Suppressor macrophage treated with lipopolysaccharide for 1 hour (primary cell): ENCODE measurements around the gene MLLT6.

Experiments used
- DNase-seq, 3 donors: peaks; one replicate each; pipeline ENCODE4 v3.0.0-alpha.2; 2020 to 2022

The MLLT6 gene

GRCh38 chr17:38745545-38745944 lies 40.5 kb downstream of the MLLT6 start:
- DNase-seq = no peak

GRCh38 chr17:38746004-38746848 lies 41.2 kb downstream of the MLLT6 start:
- DNase-seq = no peak

GRCh38 chr17:38746849-38747462 lies 41.9 kb downstream of the MLLT6 start:
- DNase-seq = peak in 1 of 3 donors; percentile 33

GRCh38 chr17:38747463-38748148 lies 42.5 kb downstream of the MLLT6 start:
- no peak for DNase-seq

- DNase-seq = peak in 1 of 3 donors; percentile 34
These were observed 43.2 kb downstream of the MLLT6 start, which contains the start of gene PCGF2 for GRCh38 chr17:38748149-38748891. Gene PCGF2 (minus strand): TSS chr17:38748336. CDS start chr17:38740402, 7,934 bp downstream.

GRCh38 chr17:38748892-38749222 lies 43.8 kb downstream of the MLLT6 start:
- DNase-seq = no peak

- peak; percentile 53 to 74 (median 59) for DNase-seq
These were observed 44.4 kb downstream of the MLLT6 start for GRCh38 chr17:38749223-38750043.

- no peak for DNase-seq
These were observed 44.9 kb downstream of the MLLT6 start for GRCh38 chr17:38750044-38750311.

- DNase-seq = no peak
These were observed 45.4 kb downstream of the MLLT6 start for GRCh38 chr17:38750312-38751121.

- no peak for DNase-seq
These were observed 46.2 kb downstream of the MLLT6 start for GRCh38 chr17:38751144-38751807.

- peak; percentile 85 to 91 (median 86) for DNase-seq
These were observed 46.8 kb downstream of the MLLT6 start for GRCh38 chr17:38751808-38752307.

- DNase-seq = peak; percentile 99 to 100 (median 100)
These were observed 47.4 kb downstream of the MLLT6 start, which contains the start of gene PSMB3 for GRCh38 chr17:38752308-38753070. Gene PSMB3 (plus strand): TSS chr17:38752741. CDS start chr17:38752827, 86 bp downstream.

GRCh38 chr17:38753071-38753506 lies 48.0 kb downstream of the MLLT6 start:
- no peak for DNase-seq

GRCh38 chr17:38761612-38762011 lies 56.5 kb downstream of the MLLT6 start:
- peak in 1 of 3 donors; percentile 47 for DNase-seq

- no peak for DNase-seq
These were observed 57.2 kb downstream of the MLLT6 start for GRCh38 chr17:38762231-38762630.

GRCh38 chr17:38766341-38766740 lies 61.3 kb downstream of the MLLT6 start:
- no peak for DNase-seq

GRCh38 chr17:38768417-38768816 lies 63.3 kb downstream of the MLLT6 start:
- no peak for DNase-seq

GRCh38 chr17:38773258-38773657 lies 68.2 kb downstream of the MLLT6 start:
- no peak for DNase-seq

- DNase-seq = no peak
These were observed 72.7 kb downstream of the MLLT6 start for GRCh38 chr17:38777641-38778250.
